ENCODE measurements around the gene RUNX1.
"Not testable (repeated sequence)": the region's sequence is repeated elsewhere in the genome, so short reads cannot be mapped to it uniquely, and the experiment has no call there.

The RUNX1 gene

GRCh38 chr21:35014302-35015041, 34.6 kb downstream of the RUNX1 start:
- DNase-seq = no peak

DNA sequence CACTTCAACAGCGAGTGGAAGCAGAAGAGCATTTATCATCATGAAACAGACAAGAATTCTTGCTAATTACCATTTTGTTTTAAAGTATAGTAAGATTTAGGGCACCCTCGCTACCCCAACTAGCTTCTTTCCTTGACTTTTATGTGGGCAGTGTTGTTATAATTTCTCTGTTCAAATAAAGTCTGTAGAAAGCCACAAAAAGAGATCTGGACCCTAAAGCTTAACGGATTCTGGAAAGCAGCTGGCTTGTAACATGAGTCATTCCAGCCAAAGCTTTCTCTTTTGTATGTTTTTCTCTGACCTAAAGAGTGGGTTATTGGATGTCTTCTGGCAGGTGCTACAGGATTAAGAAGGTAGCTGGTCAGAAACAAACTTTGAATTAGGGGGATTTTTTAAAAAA, 37.4 kb downstream of the RUNX1 start:
- no peak for DNase-seq

DNA sequence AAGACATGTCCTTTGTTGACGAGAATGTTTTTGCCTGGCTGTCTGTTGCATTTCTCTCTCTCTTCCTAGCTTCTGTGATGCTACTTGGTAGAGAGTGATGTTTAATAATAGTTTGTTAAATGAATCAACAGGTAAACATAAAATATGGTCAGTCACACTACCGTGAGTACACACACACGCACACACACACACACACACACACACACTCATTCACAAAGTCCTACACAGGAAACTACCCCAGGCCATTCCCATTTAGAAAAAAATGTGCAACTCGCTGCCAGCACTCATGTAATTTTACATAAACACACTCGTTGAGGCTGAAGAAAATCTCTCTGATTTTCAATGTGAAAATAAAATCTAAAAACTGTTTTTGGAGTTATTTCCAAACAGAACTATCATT, 38.7 kb downstream of the RUNX1 start:
- DNase-seq = no peak

DNA sequence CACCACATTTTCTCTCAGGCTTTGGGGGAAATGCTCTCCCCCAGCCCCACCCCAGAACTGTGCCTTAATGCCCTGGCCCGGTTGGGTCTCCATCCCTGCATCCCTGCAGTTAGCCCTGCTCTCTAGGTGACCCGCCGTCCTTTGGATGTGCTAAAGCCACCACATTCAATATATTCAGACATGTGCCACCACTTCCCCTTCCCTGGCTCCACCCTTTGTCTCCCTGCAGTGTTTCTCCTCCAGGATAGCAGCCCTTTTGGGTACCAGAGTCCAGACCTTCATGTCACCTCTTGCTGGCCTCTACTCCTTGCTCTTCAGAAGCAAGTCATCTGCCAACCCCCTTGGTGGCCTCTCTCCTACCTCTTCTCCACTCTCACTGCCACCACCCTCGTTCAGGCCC, 41.8 kb downstream of the RUNX1 start:
- DNase-seq = no peak

- DNase-seq = no peak
Observed at GRCh38 chr21:35006771-35007170, 42.3 kb downstream of the RUNX1 start.

DNA sequence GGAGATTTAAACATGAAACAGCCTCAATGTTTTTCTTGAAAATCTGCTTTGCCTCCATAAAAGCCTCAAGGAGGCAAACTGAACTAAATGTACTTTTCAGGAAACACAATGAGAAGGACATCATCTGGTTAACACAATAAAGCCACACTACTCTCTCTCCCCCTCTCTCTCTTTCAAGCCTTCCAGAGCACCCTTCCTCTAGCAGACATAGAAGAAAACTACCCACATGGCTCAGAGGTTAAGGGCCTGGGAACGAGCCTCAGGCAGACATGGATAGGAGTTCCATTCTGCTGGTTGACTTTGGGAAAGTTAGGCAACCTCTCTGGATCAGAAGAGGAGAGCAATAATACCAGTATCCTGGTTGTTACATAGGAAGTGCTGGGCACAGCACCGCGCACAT, 42.9 kb downstream of the RUNX1 start:
- DNase-seq = no peak

- no peak for DNase-seq
Observed at GRCh38 chr21:35005560-35006224, 43.4 kb downstream of the RUNX1 start.

DNA sequence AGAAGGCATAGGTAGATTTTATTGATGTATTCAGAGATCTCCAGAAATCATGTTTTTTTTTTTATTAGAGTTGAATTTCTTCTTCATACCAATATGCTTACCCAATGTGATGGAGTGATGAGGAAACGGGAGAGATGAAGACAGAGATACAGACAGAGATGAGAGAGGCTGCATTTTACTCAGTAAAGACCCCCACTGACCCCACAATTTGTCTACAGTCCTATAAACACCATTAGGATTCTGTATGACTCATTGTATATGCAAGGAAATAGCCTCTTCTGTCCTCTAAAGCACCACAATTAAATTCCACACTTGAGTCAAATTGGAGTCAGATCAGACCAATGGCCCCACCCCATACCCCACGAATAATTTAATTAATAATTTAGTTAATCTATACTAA, 44.0 kb downstream of the RUNX1 start:
- DNase-seq = no peak

DNA sequence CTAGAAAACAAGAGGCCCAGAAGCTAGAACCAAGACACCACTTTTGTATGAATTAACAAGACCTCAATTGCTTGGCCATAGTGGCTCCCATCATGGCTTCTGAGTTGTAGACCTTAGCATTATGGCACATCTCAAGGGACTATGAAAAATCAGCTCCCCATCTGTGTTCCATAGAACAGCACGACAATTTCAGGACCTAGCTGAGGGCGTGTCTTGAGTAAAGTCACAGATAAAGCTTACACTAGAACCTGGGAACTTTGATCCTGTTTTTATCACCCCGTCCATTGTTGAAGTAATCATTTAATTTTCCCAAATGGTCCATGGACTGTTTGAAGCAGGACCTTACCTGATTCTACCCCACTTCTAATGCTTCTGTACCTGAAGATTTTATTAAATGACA, 44.8 kb downstream of the RUNX1 start:
- no peak for DNase-seq

GRCh38 chr21:35002879-35003722, 46.0 kb downstream of the RUNX1 start:
- peak in 1 of 2 donors; percentile 49 for DNase-seq

DNA sequence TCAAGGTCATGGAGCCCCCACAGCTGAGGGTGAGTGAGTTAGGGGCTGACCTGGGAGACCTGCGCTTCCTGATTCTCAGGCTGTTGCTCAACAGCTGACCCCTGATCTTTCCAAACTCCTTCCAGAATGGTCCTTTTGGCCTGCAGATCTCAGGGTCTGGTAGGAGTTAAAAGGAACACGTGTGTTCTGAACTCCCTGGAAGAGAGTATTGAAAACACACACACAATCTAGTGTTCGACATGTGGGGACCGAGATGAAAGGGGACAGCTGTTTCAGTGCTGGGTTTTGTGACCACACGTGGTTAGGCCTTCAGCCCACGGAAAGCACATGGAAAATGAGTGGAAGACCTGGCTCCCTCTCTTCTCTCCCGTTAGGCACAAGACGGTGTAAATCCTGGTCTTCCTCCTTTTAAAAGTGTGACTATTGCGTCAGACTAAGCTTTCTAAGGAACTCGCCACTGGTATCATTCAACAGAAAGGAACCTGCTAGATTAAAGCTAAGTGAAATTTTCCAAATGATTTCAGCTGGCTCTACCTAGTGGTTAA, 49.6 kb downstream of the RUNX1 start:
- DNase-seq = peak; percentile 52 to 64

GRCh38 chr21:34998176-34998575, 50.9 kb downstream of the RUNX1 start:
- DNase-seq = no peak

GRCh38 chr21:34997294-34997693, 51.8 kb downstream of the RUNX1 start:
- peak in 1 of 2 donors; percentile 55 for DNase-seq

- DNase-seq = peak; percentile 82 to 96
Observed at GRCh38 chr21:34996304-34997101, 52.6 kb downstream of the RUNX1 start.

- no peak for DNase-seq
Observed at GRCh38 chr21:34995979-34996303, 53.2 kb downstream of the RUNX1 start.

DNA sequence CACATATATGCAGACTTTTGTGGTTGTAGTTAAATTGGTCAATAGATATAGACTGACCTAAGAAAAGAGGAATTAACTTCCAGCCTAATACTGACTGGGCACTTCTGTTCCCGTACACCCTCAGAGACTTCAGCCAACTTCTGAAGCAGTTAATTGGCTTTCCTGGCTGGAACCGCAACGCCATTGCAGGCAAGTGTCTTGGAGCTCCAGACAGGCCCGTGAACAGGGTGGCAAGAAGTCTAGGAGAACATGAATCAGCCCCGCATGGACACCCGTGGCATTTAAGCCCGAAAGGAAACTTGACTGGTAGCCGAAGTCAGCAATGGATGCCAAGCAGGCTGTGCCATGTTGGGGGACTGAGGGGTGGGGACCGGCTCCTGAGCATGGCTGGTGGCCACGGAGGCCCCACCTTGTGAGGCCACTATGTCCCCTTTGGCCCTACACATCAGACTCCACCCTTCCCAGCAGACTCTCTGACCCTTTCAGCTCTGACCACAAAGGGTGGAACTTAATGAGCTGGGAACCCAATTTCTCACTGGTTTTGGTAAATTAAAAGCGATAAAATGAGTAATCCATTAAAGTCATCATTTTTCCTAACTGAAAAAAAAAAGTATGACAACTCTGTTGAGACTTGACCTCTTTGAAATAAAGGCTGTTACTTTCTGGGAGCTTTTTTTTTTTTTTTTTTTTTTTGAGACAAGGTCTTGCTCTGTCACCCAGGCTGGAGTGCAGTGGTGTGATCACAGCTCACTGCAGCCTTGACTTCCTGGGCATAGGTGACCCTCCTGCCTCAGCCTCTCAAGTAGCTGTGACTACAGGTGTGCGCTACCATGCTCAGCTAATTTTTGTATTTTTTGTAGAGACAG, 54.1 kb downstream of the RUNX1 start:
- DNase-seq = peak; percentile 58 to 75

DNA sequence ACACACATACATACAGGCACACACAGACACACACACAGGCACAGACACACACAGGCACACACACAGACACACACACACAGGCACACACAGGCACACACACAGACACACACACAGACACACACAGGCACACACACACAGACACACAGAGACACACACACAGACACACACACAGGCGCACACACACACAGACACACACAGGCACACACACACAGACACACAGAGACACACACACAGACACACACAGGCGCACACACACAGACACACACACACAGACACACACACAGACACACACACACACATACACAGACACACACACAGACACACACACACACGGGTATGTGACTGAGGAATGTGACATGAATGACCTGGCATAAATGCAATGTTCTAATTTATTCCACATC, 55.6 kb downstream of the RUNX1 start:
- DNase-seq = not testable (repeated sequence)

GRCh38 chr21:34992736-34993398, 56.2 kb downstream of the RUNX1 start:
- peak; percentile 18 to 62 for DNase-seq

DNA sequence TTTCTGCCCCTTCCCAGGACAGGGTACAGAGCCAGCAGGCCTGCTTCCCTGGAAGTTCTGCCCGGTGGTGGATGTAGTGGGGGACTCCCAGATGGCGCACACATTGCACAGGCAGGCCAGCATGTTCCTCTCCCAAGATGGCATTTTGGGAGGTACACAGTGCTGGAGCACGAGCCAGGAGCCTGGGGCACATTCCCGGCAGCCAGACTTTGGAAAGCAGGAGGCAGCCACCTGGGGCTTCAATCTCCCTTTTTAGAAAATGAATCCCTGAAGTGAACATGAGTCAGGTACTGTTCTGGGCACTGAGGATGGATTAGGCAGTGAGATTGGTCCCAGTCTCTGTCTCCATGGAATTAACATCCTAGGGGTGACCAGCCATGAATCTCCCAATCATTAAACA, 56.9 kb downstream of the RUNX1 start:
- DNase-seq = no peak

- no peak for DNase-seq
Observed at GRCh38 chr21:34991366-34991957, 57.6 kb downstream of the RUNX1 start.

DNA sequence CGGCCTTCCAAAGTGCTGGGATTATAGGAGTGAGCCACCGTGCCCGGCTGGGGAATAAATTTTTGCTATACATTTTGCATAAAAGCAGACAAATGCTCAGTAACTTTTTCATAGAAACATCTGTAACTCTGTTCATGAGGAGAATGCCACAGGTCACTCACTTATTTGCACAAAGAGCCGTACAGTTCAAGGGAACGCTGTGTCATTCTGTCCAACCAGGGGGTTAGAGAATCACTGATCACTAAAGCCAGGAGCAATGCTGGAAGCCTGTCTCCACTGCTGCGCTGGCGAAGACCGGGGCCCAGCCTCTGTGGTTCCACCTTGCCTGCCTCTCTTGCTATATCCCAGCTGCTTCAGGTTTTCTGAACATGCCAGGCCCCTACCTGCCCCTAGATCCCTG, 58.3 kb downstream of the RUNX1 start:
- no peak for DNase-seq
